ENCODE measurements around the gene R3HCC1L. TPM values are rescaled to one million over a fixed set of nuclear protein-coding genes. Genes with fewer than 3 reads are reported as not detected.

The R3HCC1L gene
- total RNA-seq, 3 donors from 2014 or later = 15.3 to 22.8 (median 18.8) TPM

- Histone ChIP-seq H3K9me3 (no peaks in the 10 kb centered on the region), H3K4me3 (no peak overlapping the region), H3K4me1 (ENCODE audit: low read depth) (peaks cover 4% of the 10 kb centered on the region), H3K36me3 (ENCODE audit: low read depth) (no peaks in the 10 kb centered on the region)
- DNase-seq (no peak), ATAC-seq (no peak)
- TF ChIP-seq CTCF (IDR thresholded peaks at IDR 0.05) = no peak
- intact Hi-C loops (cut with DNase I, micrococcal nuclease) = no loop called here
These were observed 138.2 kb downstream of the R3HCC1L start for GRCh38 chr10:98272656-98273055.

- no peak for ATAC-seq
- no peaks in the 10 kb centered on the region for H3K36me3 ChIP-seq (ENCODE audit: low read depth)
- H3K9me3 ChIP-seq = no peaks in the 10 kb centered on the region
- DNase-seq = no peak
- H3K4me3 ChIP-seq = no peak overlapping the region
- intact Hi-C loops (cut with DNase I, micrococcal nuclease) = no loop called here
- TF ChIP-seq CTCF (IDR thresholded peaks at IDR 0.05) = no peak
- H3K4me1 ChIP-seq (ENCODE audit: low read depth) = no peaks in the 10 kb centered on the region
These were observed 138.8 kb downstream of the R3HCC1L start for GRCh38 chr10:98273057-98273850.

- intact Hi-C loops (cut with DNase I, micrococcal nuclease) = no loop called here
- Histone ChIP-seq H3K9me3 (no peaks in the 10 kb centered on the region), H3K36me3 (ENCODE audit: low read depth) (no peaks in the 10 kb centered on the region), H3K4me3 (no peak overlapping the region), H3K4me1 (ENCODE audit: low read depth) (no peaks in the 10 kb centered on the region)
- ATAC-seq (no peak), DNase-seq (no peak)
- TF ChIP-seq CTCF (IDR thresholded peaks at IDR 0.05) = no peak
These were observed 140.1 kb downstream of the R3HCC1L start for GRCh38 chr10:98274562-98274961.

GRCh38 chr10:98276311-98276710 is 141.9 kb downstream of the R3HCC1L start:
- Histone ChIP-seq H3K9me3 (no peaks in the 10 kb centered on the region), H3K36me3 (ENCODE audit: low read depth) (no peaks in the 10 kb centered on the region), H3K4me3 (no peak overlapping the region), H3K4me1 (ENCODE audit: low read depth) (no peaks in the 10 kb centered on the region)
- no peak for ATAC-seq
- DNase-seq = no peak
- intact Hi-C loops (cut with DNase I, micrococcal nuclease) = no loop called here
- TF ChIP-seq CTCF (IDR thresholded peaks at IDR 0.05) = no peak

DNA sequence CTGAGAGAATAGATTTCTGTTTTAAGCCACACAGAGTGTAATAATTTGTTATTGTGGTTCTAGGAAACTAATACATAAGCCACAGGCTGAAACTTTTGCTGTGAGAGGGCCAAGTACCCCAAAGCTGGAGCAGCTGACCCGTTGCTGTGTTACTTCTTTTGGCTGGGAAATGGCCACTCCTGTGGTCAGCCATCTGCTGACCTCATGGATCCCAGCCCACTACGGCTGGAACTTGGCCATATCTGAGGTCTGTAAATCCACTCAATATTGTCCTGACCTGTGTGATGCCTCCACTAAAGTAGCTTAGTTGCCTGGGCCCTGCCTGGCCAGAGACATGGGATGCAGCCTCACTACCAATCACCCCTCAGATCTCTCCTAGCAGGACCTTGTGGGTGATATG is 151.0 kb downstream of the R3HCC1L start:
- DNase-seq = no peak
- no peak overlapping the region for H3K4me3 ChIP-seq
- H3K4me1 ChIP-seq (ENCODE audit: low read depth) = no peaks in the 10 kb centered on the region
- intact Hi-C loops (cut with DNase I, micrococcal nuclease) = no loop called here
- no peak for ATAC-seq
- no peaks in the 10 kb centered on the region for H3K9me3 ChIP-seq
- no peak for TF ChIP-seq CTCF (IDR thresholded peaks at IDR 0.05)
- H3K36me3 ChIP-seq (ENCODE audit: low read depth) = no peaks in the 10 kb centered on the region
